GM19467 (cell line): ENCODE data around the gene PARP16.

ENCODE experiments used
- ATAC-seq: cut with Tn5 transposase; IDR thresholded peaks from one replicate; pipeline ENCODE4 v1.9.1; 2021; ENCODE audit warnings: mild to moderate bottlenecking, moderate library complexity; ENCODE audit not compliant: unreplicated experiment

PARP16 gene

DNA sequence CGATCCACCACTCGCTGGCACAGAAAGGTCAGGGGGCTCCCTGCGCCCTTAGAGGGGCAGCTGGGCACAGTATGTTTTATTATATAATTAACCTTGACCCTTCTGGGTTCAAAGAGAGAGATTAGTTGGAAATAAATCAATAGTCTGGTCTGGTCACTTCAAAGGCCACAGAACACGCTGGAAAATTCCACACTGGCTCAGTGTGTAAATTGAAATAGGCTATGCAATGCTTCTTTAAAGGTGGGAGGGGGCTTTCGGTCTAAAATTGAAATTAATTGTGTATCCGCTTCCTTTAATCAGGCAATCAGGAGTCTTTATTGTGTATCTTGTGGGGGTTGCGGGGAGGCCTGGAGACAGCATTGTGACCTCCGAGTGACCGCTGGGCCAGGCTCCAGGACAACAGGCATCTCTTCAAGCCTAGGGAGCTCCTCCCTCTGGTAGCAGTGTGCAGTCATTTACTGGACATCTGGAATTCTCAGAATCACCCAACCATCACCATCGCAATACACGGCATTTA, 25.8 kb upstream of the PARP16 start:
- no peak for ATAC-seq

DNA sequence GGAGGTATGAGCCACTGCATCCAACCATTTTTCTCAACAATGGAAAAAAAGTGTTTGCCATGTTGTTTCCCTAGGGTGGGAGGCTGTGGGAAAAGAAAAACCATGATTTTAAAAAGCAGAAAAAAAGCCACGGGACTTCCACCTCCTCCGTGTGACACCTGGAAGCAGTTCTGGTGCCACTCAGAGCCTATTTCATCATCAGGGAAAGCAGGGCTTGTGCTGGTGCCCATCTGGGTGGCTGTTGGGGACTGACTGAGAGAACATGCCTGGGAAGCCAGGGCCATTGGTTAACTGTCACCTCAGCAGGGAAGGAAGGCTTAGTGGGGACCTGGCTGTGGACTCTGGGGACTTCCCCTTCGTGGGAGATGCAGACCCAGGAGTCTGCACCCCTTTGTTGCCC, 25.1 kb upstream of the PARP16 start:
- no peak for ATAC-seq

GRCh38 chr15:65310431-65311137, 23.9 kb upstream of the PARP16 start:
- no peak for ATAC-seq

- no peak for ATAC-seq
These were observed 23.3 kb upstream of the PARP16 start for GRCh38 chr15:65309882-65310418.

DNA sequence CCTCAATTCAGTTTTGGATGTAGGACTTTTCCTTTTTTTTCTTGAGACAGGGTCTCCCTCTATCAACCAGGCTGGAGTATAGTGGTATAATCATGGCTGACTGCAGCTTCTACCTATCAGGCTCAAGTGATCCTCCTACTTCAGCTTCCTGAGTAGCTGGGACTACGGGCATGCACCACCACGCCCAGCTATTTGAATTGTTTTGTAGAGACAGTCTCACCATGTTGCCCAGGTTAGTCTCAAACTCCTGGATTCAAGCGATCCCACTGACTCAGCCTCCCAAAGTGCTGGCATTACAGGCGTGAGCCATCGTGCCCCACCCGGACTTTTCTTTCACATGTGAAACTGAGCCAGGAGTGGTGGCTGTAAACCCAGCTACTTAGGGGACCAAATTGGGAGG, 21.3 kb upstream of the PARP16 start:
- no peak for ATAC-seq

DNA sequence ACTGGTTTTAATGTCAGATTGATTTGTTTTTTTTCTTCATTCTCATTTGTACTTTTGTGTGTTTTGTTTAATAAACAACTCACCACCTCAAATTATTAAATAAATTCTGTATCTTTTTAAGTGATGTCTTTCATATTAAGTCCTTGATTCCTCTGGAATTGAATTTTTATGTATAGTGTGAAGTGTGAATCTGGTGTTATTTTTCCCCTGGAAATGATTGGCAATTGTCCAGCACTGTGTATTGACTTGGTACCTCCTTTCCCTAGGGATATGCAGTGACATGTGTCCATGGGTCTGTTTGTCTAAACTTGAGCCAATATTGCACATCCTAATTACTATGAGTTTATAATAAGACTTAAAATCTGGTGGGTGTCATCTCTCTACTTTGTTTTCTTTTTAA, 19.9 kb upstream of the PARP16 start:
- ATAC-seq: no peak

DNA sequence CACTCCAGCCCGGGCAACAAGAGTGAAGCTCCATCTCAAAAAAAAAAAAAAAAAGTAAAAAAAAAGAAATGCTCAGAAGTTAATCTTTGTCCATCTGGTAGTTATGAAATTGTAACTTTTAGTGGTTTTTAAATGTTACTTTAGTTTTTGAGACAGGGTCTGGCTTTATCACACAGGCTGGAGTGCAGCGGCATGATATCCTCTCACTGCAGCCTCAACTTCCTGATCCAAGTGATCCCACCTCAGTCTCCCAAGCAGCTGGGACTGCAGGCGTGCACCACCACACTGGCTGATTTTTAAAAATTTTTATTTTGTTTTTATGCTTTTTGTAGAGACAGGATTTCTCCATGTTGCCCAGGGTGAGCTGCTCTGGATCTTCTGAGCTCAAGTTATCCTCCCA, 19.1 kb upstream of the PARP16 start:
- ATAC-seq: no peak

GRCh38 chr15:65305150-65305758, 18.6 kb upstream of the PARP16 start:
- no peak for ATAC-seq

- peak; percentile 61 for ATAC-seq
These were observed 17.9 kb upstream of the PARP16 start, which contains the start of gene RNU5B-1 for GRCh38 chr15:65304381-65305149. Gene RNU5B-1 (plus strand): TSS chr15:65304677.

GRCh38 chr15:65303687-65304380, 17.2 kb upstream of the PARP16 start:
- ATAC-seq: peak; percentile 2

DNA sequence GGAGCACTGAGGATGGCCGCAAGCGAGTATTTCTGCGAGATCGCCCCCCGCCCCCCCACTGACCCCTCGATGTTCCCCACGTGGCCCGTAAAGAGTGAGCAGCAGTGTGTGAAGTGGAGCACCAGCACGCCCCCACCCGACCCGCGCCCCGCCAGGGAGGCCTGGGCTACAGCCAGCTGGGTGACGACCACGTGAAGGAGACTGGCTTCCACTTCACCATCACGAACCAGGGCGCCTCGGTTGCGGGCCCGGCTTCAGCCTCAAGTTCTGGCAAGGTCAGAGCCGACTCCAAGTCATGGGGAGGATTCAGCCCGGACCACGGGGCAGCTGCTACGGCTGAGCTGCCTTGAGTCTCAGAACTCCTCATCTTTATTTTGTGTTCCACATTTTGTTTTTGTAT, 15.4 kb upstream of the PARP16 start:
- ATAC-seq: no peak

- ATAC-seq: no peak
These were observed 14.3 kb upstream of the PARP16 start for GRCh38 chr15:65300924-65301441.

DNA sequence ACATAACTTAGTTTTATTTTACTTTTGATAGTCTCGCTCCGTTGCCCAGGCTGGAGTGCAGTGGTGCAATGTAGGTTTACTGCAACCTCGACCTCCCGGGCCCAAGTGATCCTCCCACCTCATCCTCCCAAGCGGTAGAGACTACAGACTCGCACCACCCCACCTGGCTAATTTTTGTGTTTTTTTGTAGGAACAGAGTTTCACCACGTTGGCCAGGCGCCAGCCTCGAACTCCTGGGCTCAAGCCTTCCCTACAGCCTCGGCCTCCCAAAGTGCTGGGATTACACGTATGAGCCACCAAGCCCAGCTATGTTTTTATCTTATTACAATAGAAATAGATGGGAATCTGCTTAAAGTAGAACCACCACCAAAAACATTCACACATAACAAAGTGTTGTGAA, 12.0 kb upstream of the PARP16 start:
- ATAC-seq: no peak

GRCh38 chr15:65292938-65293518, 6.3 kb upstream of the PARP16 start:
- ATAC-seq: no peak

GRCh38 chr15:65290228-65290627, 3.5 kb upstream of the PARP16 start:
- no peak for ATAC-seq

DNA sequence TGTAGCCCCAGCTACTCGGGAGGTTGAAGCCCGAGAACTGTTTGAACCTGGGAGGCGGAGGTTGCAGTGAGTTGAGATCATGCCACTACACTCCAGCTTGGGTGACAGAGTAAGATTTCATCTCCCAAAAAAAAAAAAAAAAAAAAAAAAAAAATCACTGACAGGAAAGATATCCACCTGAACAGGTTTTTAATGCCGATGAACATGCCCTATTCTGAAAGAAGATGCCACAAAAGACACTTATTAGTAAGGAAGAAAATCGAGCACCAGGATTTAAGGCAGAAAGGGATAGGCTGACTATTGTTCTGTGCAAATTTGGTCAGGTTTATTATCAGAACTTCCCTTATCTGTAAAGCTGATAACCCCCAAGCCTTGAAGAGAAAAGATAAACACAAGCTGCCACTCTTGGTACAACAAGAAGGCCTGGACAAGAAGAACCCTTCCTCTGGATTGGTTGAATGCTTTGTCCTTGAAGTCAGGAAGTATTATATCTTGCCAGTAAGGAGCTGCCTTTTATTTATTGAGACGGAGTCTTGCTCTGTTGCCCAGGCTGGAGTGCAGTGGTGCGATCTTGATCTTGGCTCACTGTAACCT, 2.7 kb upstream of the PARP16 start:
- no peak for ATAC-seq

DNA sequence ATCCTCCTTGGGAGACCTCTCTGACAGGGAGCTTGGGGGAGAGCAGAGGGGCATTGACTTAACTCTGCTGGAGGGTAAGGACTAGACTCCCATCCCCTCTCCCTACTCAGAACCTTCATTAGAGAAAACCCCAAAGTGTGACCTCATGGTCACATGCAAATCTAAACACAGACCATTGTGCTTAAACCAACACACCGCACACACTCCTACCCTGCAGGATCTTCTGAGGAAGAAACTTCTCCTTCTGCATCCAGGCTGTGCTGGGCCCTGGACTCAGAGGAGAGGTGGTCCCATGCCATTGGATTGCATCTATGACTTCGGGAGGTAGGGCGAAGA, 805 bp upstream of the PARP16 start:
- no peak for ATAC-seq

DNA sequence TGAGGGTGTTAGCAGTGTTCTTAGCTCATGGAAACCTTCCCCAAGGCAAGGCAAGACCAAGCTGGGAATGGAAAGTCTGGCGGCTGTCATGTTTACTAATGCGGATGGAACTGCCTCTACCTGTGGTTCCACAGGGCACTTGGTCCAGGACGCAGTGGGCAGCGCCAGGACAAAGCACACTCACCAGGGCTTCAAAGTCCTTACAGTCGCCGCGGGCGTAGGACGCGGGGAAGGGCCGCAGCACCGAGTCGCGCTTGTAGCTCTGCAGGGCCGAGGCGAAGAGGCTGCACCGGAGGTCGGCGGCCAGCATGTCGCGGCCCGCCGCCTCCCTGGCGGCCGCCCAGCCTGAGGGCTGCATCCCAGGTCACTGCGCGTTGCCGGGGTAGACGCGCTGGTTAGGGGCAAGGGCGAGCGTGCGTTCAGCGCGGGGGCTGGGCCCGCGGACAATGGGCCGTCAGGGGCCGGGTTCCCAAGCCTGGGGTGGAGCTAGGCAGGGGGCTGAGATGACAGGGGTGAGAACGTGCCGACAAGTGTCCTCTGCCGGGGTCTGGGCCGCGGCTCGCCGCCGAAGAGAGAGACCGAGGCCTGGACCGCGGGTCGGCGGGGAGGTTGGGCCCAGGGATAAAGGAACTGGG, 497 bp downstream of the PARP16 start:
- peak; percentile 26 for ATAC-seq

DNA sequence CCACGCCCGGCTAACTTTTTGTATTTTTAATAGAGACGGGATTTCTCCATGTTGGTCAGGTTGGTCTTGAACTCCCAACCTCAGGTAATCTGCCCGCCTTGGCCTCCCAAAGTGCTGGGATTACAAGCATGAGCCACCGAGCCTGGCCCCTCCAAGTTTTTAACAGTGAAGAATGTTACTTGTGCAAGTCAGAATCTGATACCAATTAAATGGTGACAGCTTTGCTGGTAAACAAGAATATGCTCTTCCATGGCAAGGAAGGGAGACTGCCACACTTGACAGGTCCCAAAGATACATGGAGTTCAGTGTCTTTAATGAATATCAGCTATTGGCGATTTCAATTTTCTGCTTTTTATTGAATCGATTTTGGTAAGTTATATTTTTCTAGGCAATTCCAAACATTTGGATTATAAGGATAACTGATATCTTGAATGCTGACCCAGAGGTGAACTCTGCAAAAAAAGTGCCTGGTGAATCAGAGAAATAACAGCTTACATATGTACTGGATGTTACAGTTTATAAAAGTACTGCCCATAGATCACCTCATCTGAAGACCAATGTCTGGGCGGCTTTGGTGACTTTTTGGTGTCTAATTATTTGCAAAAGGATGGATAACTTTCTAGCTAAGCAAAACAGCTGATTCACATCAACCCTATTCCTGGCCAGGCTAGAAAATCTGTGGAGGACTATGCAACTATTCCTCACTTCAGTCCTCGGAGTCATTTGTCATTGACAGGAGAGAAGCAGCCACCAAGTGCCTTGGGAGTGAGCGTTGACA, 1.2 kb downstream of the PARP16 start:
- ATAC-seq: no peak
